ENCODE data around the gene SIRT7.

SIRT7 gene

GRCh38 chr17:81917565-81918332 is at the start of gene SIRT7:
TSS of gene SIRT7 (minus strand) at chr17:81918176. CDS start at chr17:81918131, 45 bp downstream.
- DNase-seq, result peak; percentile 73

- DNase-seq, result no peak
Measured at GRCh38 chr17:81967244-81967532, 49.2 kb upstream of the SIRT7 start.

GRCh38 chr17:81966343-81967243 is 48.6 kb upstream of the SIRT7 start:
- DNase-seq, result no peak

GRCh38 chr17:81964081-81964849 is 46.3 kb upstream of the SIRT7 start:
- no peak for DNase-seq

GRCh38 chr17:81962499-81963441 is 44.8 kb upstream of the SIRT7 start:
- no peak for DNase-seq

- peak; percentile 28 for DNase-seq
Measured at GRCh38 chr17:81961521-81962498, 43.8 kb upstream of the SIRT7 start.

GRCh38 chr17:81961087-81961511 is 43.1 kb upstream of the SIRT7 start, which contains the start of gene NOTUM:
TSS of gene NOTUM (minus strand) at chr17:81961187. CDS start at chr17:81960909, 278 bp downstream.
- DNase-seq, result peak; percentile 55

GRCh38 chr17:81960130-81960958 is 42.4 kb upstream of the SIRT7 start:
- DNase-seq, result peak; percentile 26

- peak; percentile 36 for DNase-seq
Measured at GRCh38 chr17:81959362-81960129, 41.6 kb upstream of the SIRT7 start.

- no peak for DNase-seq
Measured at GRCh38 chr17:81958633-81959342, 40.8 kb upstream of the SIRT7 start.

GRCh38 chr17:81957691-81958432 is 39.9 kb upstream of the SIRT7 start:
- no peak for DNase-seq

GRCh38 chr17:81956607-81957589 is 38.9 kb upstream of the SIRT7 start:
- no peak for DNase-seq

GRCh38 chr17:81955756-81956544 is 38.0 kb upstream of the SIRT7 start:
- DNase-seq, result no peak

- no peak for DNase-seq
Measured at GRCh38 chr17:81955058-81955681, 37.2 kb upstream of the SIRT7 start.

Data from COR-L47 (cell line).